Astrocyte (in vitro differentiated cells and primary cell): ENCODE data around the gene PRKD1. TPM values are rescaled to one million over a fixed set of nuclear protein-coding genes. Genes with fewer than 3 reads are reported as not detected.

Source experiments
- DNase-seq: peaks from one replicate; pipeline ENCODE4 v3.0.0-alpha.2; 2010; ENCODE audit warnings: low read depth
- FAIRE-seq: peaks from 2 replicates; lab custom pipeline; 2011; peaks lifted over from hg19 to GRCh38; lab: Jason Lieb, UNC
- H2AFZ ChIP-seq: 2 replicates; pipeline ENCODE4 v1.6.0; 2012; ENCODE audit warnings: low read depth, low read length, inconsistent platforms
- H3K27ac ChIP-seq: 2 replicates; pipeline ENCODE4 v1.5.1; 2011; ENCODE audit warnings: low read depth, low read length, inconsistent platforms
- H3K27me3 ChIP-seq: 2 replicates; pipeline ENCODE4 v1.6.0; 2011; ENCODE audit warnings: low read length, inconsistent platforms; ENCODE audit not compliant: insufficient read depth
- H3K36me3 ChIP-seq: 2 replicates; pipeline ENCODE4 v1.5.1; 2011; ENCODE audit warnings: low read length, inconsistent platforms; ENCODE audit not compliant: insufficient read depth
- H3K4me1 ChIP-seq: 2 replicates; pipeline ENCODE4 v1.5.1; 2011; ENCODE audit warnings: low read length, inconsistent platforms; ENCODE audit not compliant: insufficient read depth
- H3K4me2 ChIP-seq: 2 replicates; pipeline ENCODE4 v1.6.0; 2012; ENCODE audit warnings: low read length, inconsistent platforms
- H3K4me3 ChIP-seq: 2 replicates; pipeline ENCODE4 v1.5.1; 2011; ENCODE audit warnings: low read depth, mild to moderate bottlenecking, low read length, inconsistent platforms; ENCODE audit not compliant: insufficient read depth
- H3K79me2 ChIP-seq: 2 replicates; pipeline ENCODE4 v1.6.0; 2012; ENCODE audit warnings: mild to moderate bottlenecking, low read length, inconsistent platforms; ENCODE audit not compliant: insufficient read depth
- H3K9ac ChIP-seq: 2 replicates; pipeline ENCODE4 v1.6.0; 2012; ENCODE audit warnings: mild to moderate bottlenecking, low read length, inconsistent platforms
- H3K9me3 ChIP-seq: 2 replicates; pipeline ENCODE4 v1.5.1; 2012; ENCODE audit warnings: low read depth, mild to moderate bottlenecking, low read length, inconsistent platforms; ENCODE audit not compliant: insufficient read depth
- H4K20me1 ChIP-seq: 2 replicates; pipeline ENCODE4 v1.6.0; 2012; ENCODE audit warnings: low read length, inconsistent platforms; ENCODE audit not compliant: insufficient read depth
- H3K27ac Mint-ChIP-seq: one replicate; pipeline ENCODE4 v1.8.0; 2021; ENCODE audit warnings: mild to moderate bottlenecking, mixed read lengths; ENCODE audit not compliant: unreplicated experiment
- H3K27me3 Mint-ChIP-seq: one replicate; pipeline ENCODE4 v1.8.0; 2021; ENCODE audit warnings: low read depth, mixed read lengths; ENCODE audit not compliant: unreplicated experiment
- H3K36me3 Mint-ChIP-seq: one replicate; pipeline ENCODE4 v1.8.0; 2021; ENCODE audit warnings: low read depth, mixed read lengths; ENCODE audit not compliant: unreplicated experiment
- H3K4me1 Mint-ChIP-seq: one replicate; pipeline ENCODE4 v1.8.0; 2021; ENCODE audit warnings: low read depth, mixed read lengths; ENCODE audit not compliant: unreplicated experiment
- H3K4me3 Mint-ChIP-seq: one replicate; pipeline ENCODE4 v1.8.0; 2021; ENCODE audit warnings: mild to moderate bottlenecking, moderate library complexity, mixed read lengths; ENCODE audit not compliant: unreplicated experiment
- H3K9me3 Mint-ChIP-seq: one replicate; pipeline ENCODE4 v1.8.0; 2021; ENCODE audit warnings: mild to moderate bottlenecking, mixed read lengths; ENCODE audit not compliant: unreplicated experiment
- CTCF ChIP-seq: IDR thresholded peaks from 2 replicates; pipeline ENCODE4 v1.5.1; 2011; ENCODE audit warnings: low read depth, mild to moderate bottlenecking, inconsistent platforms, low read length, moderate library complexity; ENCODE audit not compliant: insufficient read depth
- EZH2 ChIP-seq: IDR thresholded peaks from 2 replicates; pipeline ENCODE4 v1.6.1; 2012; ENCODE audit warnings: mild to moderate bottlenecking, low read length, inconsistent platforms; ENCODE audit not compliant: insufficient read depth
- total RNA-seq: library from RNA; stranded (reverse); gene quantifications from 2 replicates; pipeline ENCODE4 v1.2.1, GENCODE V29; 2021

The PRKD1 gene
- total RNA-seq, 1 donor from 2014 or later: 5.9 TPM

GRCh38 chr14:29919845-29920244 is 7.8 kb downstream of the PRKD1 start:
- H3K9me3 ChIP-seq: no peaks in the 10 kb centered on the region
- no peak for TF ChIP-seq CTCF
- no peaks in the 10 kb centered on the region for H3K27me3 ChIP-seq
- no peak overlapping the region for H3K9ac ChIP-seq
- H4K20me1 ChIP-seq: peaks cover 9% of the 10 kb centered on the region
- H3K27ac ChIP-seq: no peak overlapping the region
- H3K79me2 ChIP-seq: peaks cover 23% of the 10 kb centered on the region
- no peaks in the 10 kb centered on the region for H3K36me3 ChIP-seq
- Mint-ChIP-seq H3K36me3 (no peaks in the 10 kb centered on the region), H3K4me3 (no peak overlapping the region), H3K27me3 (no peaks in the 10 kb centered on the region), H3K27ac (no peak overlapping the region), H3K9me3 (no peaks in the 10 kb centered on the region), H3K4me1 (peaks cover 5% of the 10 kb centered on the region)
- no peaks in the 10 kb centered on the region for H3K4me1 ChIP-seq
- H3K4me3 ChIP-seq: no peak overlapping the region
- FAIRE-seq (no peak), DNase-seq (no peak)
- no peak overlapping the region for H2AFZ ChIP-seq
- no peak overlapping the region for H3K4me2 ChIP-seq

DNA sequence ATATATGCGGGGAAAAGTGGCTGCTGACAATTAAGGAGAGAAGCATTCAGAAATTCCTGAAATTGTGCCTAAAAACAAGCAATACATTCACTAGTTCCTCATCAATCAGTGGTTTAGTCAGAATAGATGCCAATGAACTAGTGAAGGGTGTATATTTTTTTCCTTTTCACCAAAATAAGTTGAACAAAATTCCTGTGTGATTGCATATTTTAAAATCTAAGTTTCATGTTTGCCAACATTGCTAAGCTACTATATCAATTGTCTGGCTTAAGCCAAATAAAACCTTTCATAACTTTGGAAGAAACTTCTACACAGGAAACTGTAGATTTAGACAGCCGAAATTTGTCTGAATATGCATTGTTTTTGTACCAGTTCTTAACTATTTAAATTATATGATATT is 8.7 kb downstream of the PRKD1 start:
- H3K27ac Mint-ChIP-seq: no peak overlapping the region
- H3K9me3 ChIP-seq: no peaks in the 10 kb centered on the region
- no peaks in the 10 kb centered on the region for H3K27me3 ChIP-seq
- H3K79me2 ChIP-seq: peaks cover 15% of the 10 kb centered on the region
- DNase-seq: peak; percentile 30
- H3K9ac ChIP-seq: no peak overlapping the region
- no peak overlapping the region for H3K4me2 ChIP-seq
- H3K9me3 Mint-ChIP-seq: no peaks in the 10 kb centered on the region
- no peaks in the 10 kb centered on the region for H3K4me1 ChIP-seq
- FAIRE-seq: no peak
- H2AFZ ChIP-seq: no peak overlapping the region
- H3K4me3 Mint-ChIP-seq: no peak overlapping the region
- no peak overlapping the region for H3K4me3 ChIP-seq
- H3K36me3 ChIP-seq: no peaks in the 10 kb centered on the region
- no peaks in the 10 kb centered on the region for H3K36me3 Mint-ChIP-seq
- TF ChIP-seq EZH2: no peak
- no peak for TF ChIP-seq CTCF
- no peaks in the 10 kb centered on the region for H3K27me3 Mint-ChIP-seq
- no peak overlapping the region for H3K27ac ChIP-seq
- H4K20me1 ChIP-seq: peaks cover 4% of the 10 kb centered on the region
- no peaks in the 10 kb centered on the region for H3K4me1 Mint-ChIP-seq

GRCh38 chr14:29913566-29913965 is 14.1 kb downstream of the PRKD1 start:
- H3K4me3 Mint-ChIP-seq: no peak overlapping the region
- DNase-seq (no peak), FAIRE-seq (no peak)
- no peaks in the 10 kb centered on the region for H3K36me3 Mint-ChIP-seq
- Histone ChIP-seq H4K20me1 (peaks cover 4% of the 10 kb centered on the region), H3K4me2 (no peak overlapping the region), H3K79me2 (peaks cover 3% of the 10 kb centered on the region), H3K36me3 (no peaks in the 10 kb centered on the region), H2AFZ (no peak overlapping the region), H3K4me1 (no peaks in the 10 kb centered on the region), H3K4me3 (no peak overlapping the region), H3K9me3 (peaks cover 3% of the 10 kb centered on the region), H3K27me3 (no peaks in the 10 kb centered on the region), H3K9ac (no peak overlapping the region), H3K27ac (no peak overlapping the region)
- no peaks in the 10 kb centered on the region for H3K4me1 Mint-ChIP-seq
- no peak overlapping the region for H3K27ac Mint-ChIP-seq
- TF ChIP-seq CTCF (no peak), EZH2 (no peak)
- H3K9me3 Mint-ChIP-seq: no peaks in the 10 kb centered on the region
- H3K27me3 Mint-ChIP-seq: no peaks in the 10 kb centered on the region
